Activated T-cell treated with anti-CD3 and anti-CD28 coated beads, Interleukin-2, amount 50 U/mL, for 4 hours (primary cell): Measurements from ENCODE around the gene ODAD2. TPM values are rescaled to one million over a fixed set of nuclear protein-coding genes. Genes with fewer than 3 reads are reported as not detected.
"Not testable (repeated sequence)": the region's sequence is repeated elsewhere in the genome, so short reads cannot be mapped to it uniquely, and the experiment has no call there.

ENCODE experiments used
- ATAC-seq, 2 donors: fragments of 200-7000 bp; cut with Tn5 transposase; one replicate each; pipeline ENCODE4 v1.10.0; 2021
- DNase-seq: peaks from one replicate; pipeline ENCODE4 v3.0.0-alpha.2; 2020
- H3K27me3 Mint-ChIP-seq: one replicate; pipeline ENCODE4 v1.8.0; 2021; ENCODE audit warnings: low read depth, mixed read lengths
- H3K36me3 Mint-ChIP-seq: one replicate; pipeline ENCODE4 v1.8.0; 2022; ENCODE audit warnings: mixed read lengths; ENCODE audit not compliant: insufficient read depth
- H3K4me1 Mint-ChIP-seq: one replicate; pipeline ENCODE4 v1.8.0; 2021; ENCODE audit warnings: low read depth, mixed read lengths
- H3K4me3 Mint-ChIP-seq: one replicate; pipeline ENCODE4 v1.8.0; 2021; ENCODE audit warnings: mild to moderate bottlenecking, moderate library complexity, mixed read lengths
- H3K9me3 Mint-ChIP-seq: one replicate; pipeline ENCODE4 v1.8.0; 2021; ENCODE audit warnings: mixed read lengths
- total RNA-seq, 3 donors: library from RNA; stranded (reverse); gene quantifications; one replicate each; pipeline ENCODE4 v1.2.1, GENCODE V29; 2021

ODAD2 gene
- total RNA-seq, 3 donors from 2014 or later: 0.05 TPM; not detected in 2

- H3K27me3 Mint-ChIP-seq: peaks cover 46% of the 10 kb centered on the region
- no peak overlapping the region for H3K4me3 Mint-ChIP-seq
- H3K36me3 Mint-ChIP-seq: no peaks in the 10 kb centered on the region
- no peaks in the 10 kb centered on the region for H3K9me3 Mint-ChIP-seq
- peaks cover 10% of the 10 kb centered on the region for H3K4me1 Mint-ChIP-seq
- no peak for DNase-seq
- ATAC-seq: no peak
These were observed 3.6 kb downstream of the ODAD2 start for GRCh38 chr10:27995311-27995710.

GRCh38 chr10:27989357-27989756 lies 9.5 kb downstream of the ODAD2 start:
- H3K27me3 Mint-ChIP-seq: peaks cover 23% of the 10 kb centered on the region
- H3K36me3 Mint-ChIP-seq, ATAC-seq, DNase-seq, H3K4me1 Mint-ChIP-seq, H3K4me3 Mint-ChIP-seq, H3K9me3 Mint-ChIP-seq: not testable (repeated sequence)

- no peak for DNase-seq
- peaks cover 12% of the 10 kb centered on the region for H3K27me3 Mint-ChIP-seq
- no peaks in the 10 kb centered on the region for H3K36me3 Mint-ChIP-seq
- ATAC-seq: no peak
- no peaks in the 10 kb centered on the region for H3K9me3 Mint-ChIP-seq
- no peaks in the 10 kb centered on the region for H3K4me1 Mint-ChIP-seq
- H3K4me3 Mint-ChIP-seq: no peak overlapping the region
These were observed 12.1 kb downstream of the ODAD2 start for GRCh38 chr10:27986821-27987220.

- no peak for ATAC-seq
- no peak overlapping the region for H3K4me3 Mint-ChIP-seq
- no peaks in the 10 kb centered on the region for H3K36me3 Mint-ChIP-seq
- H3K9me3 Mint-ChIP-seq: no peaks in the 10 kb centered on the region
- H3K4me1 Mint-ChIP-seq: no peaks in the 10 kb centered on the region
- DNase-seq: no peak
- peaks cover 4% of the 10 kb centered on the region for H3K27me3 Mint-ChIP-seq
These were observed 15.9 kb downstream of the ODAD2 start for GRCh38 chr10:27982875-27983543.

- ATAC-seq: no peak
- Mint-ChIP-seq H3K4me3 (no peak overlapping the region), H3K36me3 (no peaks in the 10 kb centered on the region), H3K9me3 (no peaks in the 10 kb centered on the region), H3K4me1 (no peaks in the 10 kb centered on the region), H3K27me3 (peaks cover 9% of the 10 kb centered on the region)
- DNase-seq: no peak
These were observed 17.1 kb downstream of the ODAD2 start for GRCh38 chr10:27981744-27982143.

- peaks cover 11% of the 10 kb centered on the region for H3K27me3 Mint-ChIP-seq
- DNase-seq, H3K36me3 Mint-ChIP-seq, ATAC-seq, H3K9me3 Mint-ChIP-seq, H3K4me3 Mint-ChIP-seq, H3K4me1 Mint-ChIP-seq: not testable (repeated sequence)
These were observed 28.1 kb downstream of the ODAD2 start for GRCh38 chr10:27970795-27971194.

- not testable (repeated sequence) for H3K27me3 Mint-ChIP-seq, H3K4me1 Mint-ChIP-seq, H3K36me3 Mint-ChIP-seq
These were observed 28.9 kb downstream of the ODAD2 start for GRCh38 chr10:27969931-27970330.

GRCh38 chr10:27959093-27959715 lies 39.7 kb downstream of the ODAD2 start:
- DNase-seq (no peak), ATAC-seq (no peak)
- Mint-ChIP-seq H3K4me1 (peaks cover 10% of the 10 kb centered on the region), H3K4me3 (no peak overlapping the region), H3K9me3 (no peaks in the 10 kb centered on the region), H3K36me3 (no peaks in the 10 kb centered on the region), H3K27me3 (no peaks in the 10 kb centered on the region)

More at GRCh38 chr10:27969931-27970330, 28.9 kb downstream of the ODAD2 start:
- H3K4me3 Mint-ChIP-seq, ATAC-seq, H3K9me3 Mint-ChIP-seq, DNase-seq: not testable (repeated sequence)

- Mint-ChIP-seq H3K4me1 (peaks cover 10% of the 10 kb centered on the region), H3K4me3 (peak overlapping the region; percentile 32)
- H3K36me3 Mint-ChIP-seq, DNase-seq, H3K27me3 Mint-ChIP-seq, H3K9me3 Mint-ChIP-seq: not testable (repeated sequence)
- ATAC-seq: peak; percentile 43 to 58
These were observed 40.5 kb downstream of the ODAD2 start for GRCh38 chr10:27958383-27958782.

- H3K4me1 Mint-ChIP-seq: no peaks in the 10 kb centered on the region
- no peak overlapping the region for H3K4me3 Mint-ChIP-seq
- H3K27me3 Mint-ChIP-seq: peaks cover 2% of the 10 kb centered on the region
- H3K9me3 Mint-ChIP-seq: no peaks in the 10 kb centered on the region
- DNase-seq (no peak), ATAC-seq (no peak)
- H3K36me3 Mint-ChIP-seq: no peaks in the 10 kb centered on the region
These were observed 48.7 kb downstream of the ODAD2 start for GRCh38 chr10:27950242-27950564.

- no peak for DNase-seq
- H3K9me3 Mint-ChIP-seq: no peaks in the 10 kb centered on the region
These were observed 49.2 kb downstream of the ODAD2 start for GRCh38 chr10:27949528-27950241.

GRCh38 chr10:27948186-27948585 lies 50.7 kb downstream of the ODAD2 start:
- Mint-ChIP-seq H3K9me3 (no peaks in the 10 kb centered on the region), H3K4me3 (no peak overlapping the region)
- ATAC-seq: no peak

More at GRCh38 chr10:27949528-27950241, 49.2 kb downstream of the ODAD2 start:
- ATAC-seq: no peak
- H3K4me3 Mint-ChIP-seq: no peak overlapping the region
- H3K27me3 Mint-ChIP-seq: peaks cover 2% of the 10 kb centered on the region
- no peaks in the 10 kb centered on the region for H3K36me3 Mint-ChIP-seq
- no peaks in the 10 kb centered on the region for H3K4me1 Mint-ChIP-seq

GRCh38 chr10:27947540-27947939 lies 51.3 kb downstream of the ODAD2 start:
- H3K36me3 Mint-ChIP-seq: no peaks in the 10 kb centered on the region
- ATAC-seq (no peak), DNase-seq (no peak)
- no peaks in the 10 kb centered on the region for H3K9me3 Mint-ChIP-seq
- no peaks in the 10 kb centered on the region for H3K4me1 Mint-ChIP-seq
- no peak overlapping the region for H3K4me3 Mint-ChIP-seq
- H3K27me3 Mint-ChIP-seq: peaks cover 7% of the 10 kb centered on the region

More at GRCh38 chr10:27948186-27948585, 50.7 kb downstream of the ODAD2 start:
- Mint-ChIP-seq H3K4me1 (no peaks in the 10 kb centered on the region), H3K27me3 (peaks cover 5% of the 10 kb centered on the region), H3K36me3 (no peaks in the 10 kb centered on the region)
- DNase-seq: no peak

- ATAC-seq (no peak), DNase-seq (no peak)
- Mint-ChIP-seq H3K9me3 (no peaks in the 10 kb centered on the region), H3K4me1 (no peaks in the 10 kb centered on the region), H3K36me3 (no peaks in the 10 kb centered on the region), H3K27me3 (peaks cover 7% of the 10 kb centered on the region), H3K4me3 (no peak overlapping the region)
These were observed 54.9 kb downstream of the ODAD2 start for GRCh38 chr10:27944005-27944404.

- Mint-ChIP-seq H3K9me3 (no peaks in the 10 kb centered on the region), H3K27me3 (no peaks in the 10 kb centered on the region), H3K4me1 (no peaks in the 10 kb centered on the region), H3K4me3 (no peak overlapping the region), H3K36me3 (no peaks in the 10 kb centered on the region)
- ATAC-seq (no peak), DNase-seq (no peak)
These were observed 84.0 kb downstream of the ODAD2 start for GRCh38 chr10:27914888-27915287.
